KMS-11 (cell line): ENCODE data around the gene PITX1.

Source experiments
- H2AFZ ChIP-seq: fragments of 200-600 bp; sonication (generic); 2 replicates; pipeline ENCODE4 v1.6.1; 2016; ENCODE audit warnings: antibody characterized with exemption, mixed run types, low read depth
- H3K27ac ChIP-seq: fragments of 200-600 bp; sonication (generic); 2 replicates; pipeline ENCODE4 v1.6.1; 2016; ENCODE audit warnings: mild to moderate bottlenecking, mixed run types
- H3K27me3 ChIP-seq: fragments of 200-600 bp; sonication (generic); 2 replicates; pipeline ENCODE4 v1.6.1; 2017; ENCODE audit warnings: mild to moderate bottlenecking, low read depth, mixed run types, moderate library complexity; ENCODE audit not compliant: insufficient read depth
- H3K36me3 ChIP-seq: fragments of 200-600 bp; sonication (generic); 2 replicates; pipeline ENCODE4 v1.6.1; 2017; ENCODE audit warnings: mild to moderate bottlenecking, mixed run types; ENCODE audit not compliant: insufficient read depth
- H3K4me1 ChIP-seq: fragments of 200-600 bp; sonication (generic); 2 replicates; pipeline ENCODE4 v1.6.1; 2016; ENCODE audit warnings: mild to moderate bottlenecking, low read depth, mixed run types; ENCODE audit not compliant: poor library complexity, severe bottlenecking
- H3K4me2 ChIP-seq: fragments of 200-600 bp; sonication (generic); 2 replicates; pipeline ENCODE4 v1.7.0; 2016; ENCODE audit warnings: mild to moderate bottlenecking, mixed run types
- H3K4me3 ChIP-seq: fragments of 200-600 bp; sonication (generic); IDR thresholded peaks from 2 replicates; pipeline ENCODE4 v1.6.1; 2017; ENCODE audit warnings: low read depth, low read length, mixed read lengths; ENCODE audit not compliant: insufficient read depth
- H3K79me2 ChIP-seq: fragments of 200-600 bp; sonication (generic); 2 replicates; pipeline ENCODE4 v1.6.1; 2016; ENCODE audit warnings: low read depth, mixed run types; ENCODE audit not compliant: insufficient read depth
- H3K9ac ChIP-seq: fragments of 200-600 bp; sonication (generic); 2 replicates; pipeline ENCODE4 v1.6.1; 2016; ENCODE audit warnings: mild to moderate bottlenecking, mixed run types
- H4K20me1 ChIP-seq: fragments of 200-600 bp; sonication (generic); 2 replicates; pipeline ENCODE4 v1.6.1; 2016; ENCODE audit warnings: mild to moderate bottlenecking, mixed run types; ENCODE audit not compliant: insufficient read depth
- TF ChIP-seq, protein P1 (sequence below): fragments of 200-600 bp; sonication (generic); conservative IDR thresholded peaks from 2 replicates; pipeline ENCODE4 v1.6.1; 2017; ENCODE audit warnings: low read depth, mild to moderate bottlenecking, antibody characterized with exemption, low read length, moderate library complexity, mixed read lengths

The PITX1 gene

DNA sequence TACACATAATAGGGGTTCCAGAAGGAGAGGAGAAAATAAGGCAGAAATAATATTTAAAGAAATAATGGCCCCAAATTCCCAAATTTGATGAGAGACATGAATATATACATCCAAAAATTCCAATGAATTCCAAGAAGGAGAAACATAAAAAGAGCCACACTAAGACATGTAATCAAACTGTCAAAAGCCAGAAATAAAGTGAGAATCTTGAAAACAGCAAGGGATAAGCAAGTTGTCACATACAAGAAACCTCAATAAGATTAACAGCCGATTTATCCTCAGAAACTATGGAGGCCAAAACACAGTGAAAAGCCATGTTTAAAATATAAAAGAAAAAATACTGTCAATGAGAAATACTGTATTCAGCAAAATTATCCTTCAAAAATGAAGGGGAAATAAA lies 51.8 kb downstream of the PITX1 start:
- Histone ChIP-seq H3K27me3 (no peaks in the 10 kb centered on the region), H3K9ac (no peak overlapping the region), H3K4me3 (no peak overlapping the region), H3K4me1 (no peaks in the 10 kb centered on the region), H3K79me2 (no peaks in the 10 kb centered on the region), H4K20me1 (no peaks in the 10 kb centered on the region), H3K27ac (no peak overlapping the region), H3K4me2 (no peak overlapping the region), H2AFZ (no peak overlapping the region), H3K36me3 (no peaks in the 10 kb centered on the region)
- TF ChIP-seq, protein P1, sequence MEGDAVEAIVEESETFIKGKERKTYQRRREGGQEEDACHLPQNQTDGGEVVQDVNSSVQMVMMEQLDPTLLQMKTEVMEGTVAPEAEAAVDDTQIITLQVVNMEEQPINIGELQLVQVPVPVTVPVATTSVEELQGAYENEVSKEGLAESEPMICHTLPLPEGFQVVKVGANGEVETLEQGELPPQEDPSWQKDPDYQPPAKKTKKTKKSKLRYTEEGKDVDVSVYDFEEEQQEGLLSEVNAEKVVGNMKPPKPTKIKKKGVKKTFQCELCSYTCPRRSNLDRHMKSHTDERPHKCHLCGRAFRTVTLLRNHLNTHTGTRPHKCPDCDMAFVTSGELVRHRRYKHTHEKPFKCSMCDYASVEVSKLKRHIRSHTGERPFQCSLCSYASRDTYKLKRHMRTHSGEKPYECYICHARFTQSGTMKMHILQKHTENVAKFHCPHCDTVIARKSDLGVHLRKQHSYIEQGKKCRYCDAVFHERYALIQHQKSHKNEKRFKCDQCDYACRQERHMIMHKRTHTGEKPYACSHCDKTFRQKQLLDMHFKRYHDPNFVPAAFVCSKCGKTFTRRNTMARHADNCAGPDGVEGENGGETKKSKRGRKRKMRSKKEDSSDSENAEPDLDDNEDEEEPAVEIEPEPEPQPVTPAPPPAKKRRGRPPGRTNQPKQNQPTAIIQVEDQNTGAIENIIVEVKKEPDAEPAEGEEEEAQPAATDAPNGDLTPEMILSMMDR = no peak

DNA sequence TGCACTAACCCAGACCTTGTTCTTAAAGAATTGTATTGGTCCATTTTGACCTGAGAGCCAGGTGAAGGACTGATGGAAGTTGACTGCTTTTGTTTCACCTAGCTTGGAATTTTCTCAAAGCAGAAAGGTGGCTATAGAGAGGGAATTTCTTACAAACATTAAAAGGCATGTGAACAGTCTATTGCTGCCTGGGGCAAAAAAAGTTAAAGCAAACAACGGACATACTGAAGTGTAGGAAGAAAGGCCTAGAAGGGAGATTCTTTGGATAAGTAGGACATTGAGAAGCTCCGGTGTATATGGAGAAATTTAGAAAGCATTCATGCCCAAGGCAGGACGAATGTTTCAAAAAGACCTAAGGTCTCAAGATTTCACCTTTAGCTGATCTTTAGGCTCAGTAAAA lies 54.6 kb downstream of the PITX1 start:
- Histone ChIP-seq H3K4me3 (no peak overlapping the region), H3K27ac (no peak overlapping the region), H3K79me2 (no peaks in the 10 kb centered on the region), H3K4me2 (no peak overlapping the region), H3K36me3 (no peaks in the 10 kb centered on the region), H3K9ac (no peak overlapping the region), H2AFZ (no peak overlapping the region), H3K27me3 (no peaks in the 10 kb centered on the region), H3K4me1 (no peaks in the 10 kb centered on the region), H4K20me1 (no peaks in the 10 kb centered on the region)
- TF ChIP-seq, protein P1 = no peak
